Measurements from ENCODE around the gene BNIP5. TPM values are rescaled to one million over a fixed set of nuclear protein-coding genes. Genes with fewer than 3 reads are reported as not detected.

The BNIP5 gene
- not detected for total RNA-seq
- long read RNA-seq = 0 reads

GRCh38 chr6:36336779-36337241, at the start of gene BNIP5:
TSS of gene BNIP5 (minus strand) at chr6:36336888. CDS start at chr6:36330690, 6,198 bp downstream.
- intact Hi-C loops (cut with micrococcal nuclease) = no loop called here
- ATAC-seq = no peak
- DNase-seq = no peak

GRCh38 chr6:36384095-36384494, 47.4 kb upstream of the BNIP5 start:
- ATAC-seq (no peak), DNase-seq (no peak)
- intact Hi-C loops (cut with micrococcal nuclease) = no loop called here

GRCh38 chr6:36383606-36384005, 46.9 kb upstream of the BNIP5 start:
- no peak for ATAC-seq
- intact Hi-C loops (cut with micrococcal nuclease) = no loop called here
- DNase-seq = no peak

DNA sequence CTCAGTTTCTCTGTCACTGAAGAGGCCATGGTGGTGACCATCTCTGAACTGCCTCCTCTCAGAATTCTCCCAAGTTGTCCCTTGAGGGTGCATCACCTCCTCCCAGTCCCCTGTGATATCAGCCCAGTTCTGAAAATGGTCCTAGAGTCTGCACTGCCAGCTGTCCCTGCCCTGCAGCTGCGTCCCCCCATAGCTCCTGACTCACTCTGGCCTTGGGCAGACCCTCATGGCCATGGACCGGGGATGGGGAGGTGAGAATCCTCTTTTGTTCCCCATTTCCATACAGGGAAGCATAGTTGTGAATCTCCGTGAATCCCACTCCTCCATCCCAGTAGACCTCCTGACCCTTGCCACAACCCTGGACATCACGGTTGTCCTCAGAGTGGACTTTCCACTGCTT, 46.3 kb upstream of the BNIP5 start:
- intact Hi-C loops (cut with micrococcal nuclease) = no loop called here
- no peak for DNase-seq
- ATAC-seq = no peak

- DNase-seq = no peak
- no peak for ATAC-seq
- intact Hi-C loops (cut with micrococcal nuclease) = no loop called here
Observed at GRCh38 chr6:36381502-36382389, 45.1 kb upstream of the BNIP5 start.

- intact Hi-C loops (cut with micrococcal nuclease) = no loop called here
- DNase-seq = no peak
- ATAC-seq = no peak
Observed at GRCh38 chr6:36380166-36380565, 43.5 kb upstream of the BNIP5 start.

DNA sequence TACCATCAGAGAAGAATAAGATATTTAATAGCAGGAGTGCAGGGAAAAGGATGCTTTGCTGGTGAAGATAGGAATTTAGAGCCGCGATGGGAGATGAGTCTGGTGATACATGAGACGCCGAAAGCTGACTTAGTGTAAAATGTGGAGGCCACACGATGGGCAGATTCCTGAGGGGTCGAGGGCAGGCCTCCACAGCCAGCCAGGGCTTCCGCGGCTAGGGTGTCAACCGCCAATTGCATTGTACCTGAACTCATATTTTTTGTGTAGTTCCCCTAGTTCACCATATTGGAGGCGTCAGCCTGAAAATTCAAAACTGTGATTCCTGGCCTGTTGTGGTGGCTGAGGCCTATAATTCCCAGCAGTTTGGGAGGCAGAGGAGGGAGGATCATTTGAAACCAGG, 42.2 kb upstream of the BNIP5 start:
- DNase-seq (no peak), ATAC-seq (no peak)
- intact Hi-C loops (cut with micrococcal nuclease) = no loop called here

GRCh38 chr6:36378243-36378920, 41.7 kb upstream of the BNIP5 start:
- intact Hi-C loops (cut with micrococcal nuclease) = no loop called here
- ATAC-seq = no peak
- DNase-seq = no peak

DNA sequence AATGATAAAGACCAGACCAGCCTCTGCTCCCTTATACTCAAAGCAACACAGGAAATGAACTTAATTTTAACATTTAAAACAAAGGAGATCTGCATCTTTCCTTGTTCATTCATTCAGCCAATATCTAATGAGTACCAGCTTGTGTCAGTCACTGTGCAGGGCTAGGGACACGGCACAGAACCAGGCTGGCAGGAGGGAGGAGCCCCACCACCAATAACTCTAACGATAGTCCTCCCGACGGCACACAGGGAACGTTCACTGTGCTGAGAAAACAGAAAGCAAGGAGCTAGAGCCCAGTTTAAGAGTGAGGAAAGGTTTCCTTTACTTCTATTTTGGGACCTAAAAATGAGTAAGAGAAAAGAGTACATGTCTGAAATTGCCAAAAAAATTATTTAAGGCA, 40.9 kb upstream of the BNIP5 start:
- no peak for ATAC-seq
- intact Hi-C loops (cut with micrococcal nuclease) = no loop called here
- no peak for DNase-seq

DNA sequence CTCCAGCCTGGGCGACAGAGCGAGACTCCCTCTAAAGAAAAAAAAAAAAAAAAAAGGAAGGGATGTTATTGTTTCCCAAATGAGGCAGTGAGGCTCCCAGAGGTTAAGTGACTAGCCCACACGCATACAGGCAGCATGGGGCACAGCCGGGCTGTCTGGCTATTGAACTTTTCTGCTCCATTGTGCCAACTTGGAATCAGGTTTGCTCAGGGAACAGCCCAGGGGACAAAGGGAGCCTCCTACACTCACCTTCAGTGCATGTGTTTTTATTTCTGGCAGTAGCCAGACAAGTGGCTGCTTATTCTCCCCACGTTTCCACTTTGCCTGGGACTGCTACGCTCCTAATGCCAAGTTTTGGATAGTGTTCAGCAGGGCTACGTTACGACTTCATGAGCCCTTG, 40.1 kb upstream of the BNIP5 start:
- intact Hi-C loops (cut with micrococcal nuclease) = no loop called here
- DNase-seq (no peak), ATAC-seq (no peak)

GRCh38 chr6:36376183-36376582, 39.5 kb upstream of the BNIP5 start:
- no peak for ATAC-seq
- DNase-seq = no peak
- intact Hi-C loops (cut with micrococcal nuclease) = no loop called here

DNA sequence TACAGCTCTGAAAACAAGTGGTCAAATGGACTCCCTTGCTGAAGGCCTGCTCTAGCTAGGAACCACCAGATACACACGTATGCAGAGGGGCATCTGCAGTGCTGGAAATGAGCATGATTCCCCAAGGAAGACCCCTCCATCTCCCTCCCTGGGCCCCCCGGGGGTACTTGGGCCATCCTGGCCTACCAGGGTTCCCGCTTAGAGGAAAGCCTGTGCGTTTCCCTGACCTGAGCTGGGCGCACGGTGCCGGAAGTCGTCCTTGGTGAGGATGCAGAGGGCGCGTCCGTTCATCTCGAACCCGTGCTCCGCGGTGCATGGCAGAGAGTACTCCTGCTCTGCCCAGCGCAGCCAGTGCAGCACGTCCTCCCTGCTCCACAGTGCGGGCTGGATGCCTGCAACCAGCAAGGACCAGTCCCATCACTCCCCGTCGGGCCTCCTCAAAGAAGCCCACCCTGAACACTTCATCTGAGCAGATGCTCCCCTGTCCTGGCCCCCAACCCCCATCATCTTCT, 39.0 kb upstream of the BNIP5 start:
- ATAC-seq (no peak), DNase-seq (no peak)
- intact Hi-C loops (cut with micrococcal nuclease) = no loop called here

- ATAC-seq = no peak
Observed at GRCh38 chr6:36374972-36375371, 38.3 kb upstream of the BNIP5 start.

DNA sequence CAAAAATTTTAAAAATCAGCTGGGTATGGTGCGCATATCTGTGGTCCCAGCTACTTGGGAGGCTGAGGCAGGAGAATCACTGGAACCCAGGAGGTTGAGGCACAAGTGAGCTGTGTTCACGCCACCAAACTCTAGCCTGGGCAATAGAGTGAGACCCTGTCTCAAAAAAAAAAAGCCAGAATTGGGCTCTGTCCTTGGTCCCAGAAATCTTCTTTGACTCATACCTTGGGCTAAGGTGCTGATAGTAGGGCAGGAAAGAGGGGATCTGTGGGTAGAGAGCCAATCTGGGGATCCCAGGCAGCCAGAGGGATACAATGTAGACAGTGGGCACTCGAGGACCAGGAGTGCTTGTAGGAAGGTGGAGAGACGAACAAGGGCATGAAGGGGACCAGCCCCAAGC, 37.5 kb upstream of the BNIP5 start:
- intact Hi-C loops (cut with micrococcal nuclease) = no loop called here
- no peak for ATAC-seq
- no peak for DNase-seq

More at GRCh38 chr6:36374972-36375371, 38.3 kb upstream of the BNIP5 start:
- intact Hi-C loops (cut with micrococcal nuclease) = no loop called here
- no peak for DNase-seq

DNA sequence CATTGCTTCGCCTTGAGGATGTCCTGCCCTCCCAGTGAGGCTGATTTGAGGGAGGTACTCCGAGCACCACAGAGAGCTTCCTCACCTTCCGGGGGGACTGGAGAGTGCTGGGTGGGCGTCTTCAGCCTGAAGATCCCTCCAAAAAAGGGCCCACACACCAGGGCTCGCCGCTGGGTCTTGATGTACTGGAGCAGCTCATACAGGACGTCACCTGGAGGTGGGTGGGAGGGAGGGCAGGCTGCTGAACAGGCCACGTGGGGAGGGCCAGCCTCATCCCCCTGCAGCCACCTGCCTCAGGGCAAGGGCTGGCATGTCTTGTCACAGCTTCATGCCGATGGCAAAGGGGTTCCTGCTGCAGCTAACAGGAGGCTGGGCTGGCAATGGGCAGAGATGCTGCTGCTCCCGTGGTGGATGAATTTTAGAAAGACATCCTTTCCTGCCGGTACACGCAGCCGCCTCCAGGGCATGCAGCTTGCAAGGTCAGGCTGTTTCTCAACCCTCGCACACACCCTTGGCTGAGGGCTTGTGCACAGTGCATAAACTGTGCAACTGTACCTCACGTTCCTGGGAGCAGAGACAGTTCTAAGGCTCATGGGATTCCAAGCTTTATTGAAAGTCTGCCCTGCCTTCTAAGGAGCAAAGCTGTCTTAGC, 36.8 kb upstream of the BNIP5 start:
- DNase-seq (no peak), ATAC-seq (no peak)
- intact Hi-C loops (cut with micrococcal nuclease) = no loop called here

GRCh38 chr6:36372088-36372487, 35.4 kb upstream of the BNIP5 start:
- no peak for ATAC-seq
- intact Hi-C loops (cut with micrococcal nuclease) = no loop called here
- DNase-seq = no peak

GRCh38 chr6:36371211-36371610, 34.5 kb upstream of the BNIP5 start:
- no peak for ATAC-seq
- no peak for DNase-seq
- intact Hi-C loops (cut with micrococcal nuclease) = no loop called here

GRCh38 chr6:36370638-36371037, 34.0 kb upstream of the BNIP5 start:
- ATAC-seq (no peak), DNase-seq (no peak)
- intact Hi-C loops (cut with micrococcal nuclease) = no loop called here

GRCh38 chr6:36368921-36369865, 32.5 kb upstream of the BNIP5 start:
- ATAC-seq = no peak
- DNase-seq = no peak
- intact Hi-C loops (cut with micrococcal nuclease) = no loop called here

Data from left ventricle myocardium superior (tissue), 1 donor.